Mammary epithelial cell (primary cell): ENCODE data around the gene PDZK1IP1.

Experiments used
- EZH2 ChIP-seq: IDR thresholded peaks from 2 replicates; pipeline ENCODE4 v1.6.1; 2012; ENCODE audit warnings: low read length, inconsistent platforms, borderline replicate concordance
- TF ChIP-seq, protein P1 (sequence below), 2 donors: IDR thresholded peaks in 1 of 2; conservative IDR thresholded peaks in 1 of 2; 2 replicates each; pipeline ENCODE4 v1.5.1; 2011 to 2012; ENCODE audit warnings: inconsistent platforms in 2 of 2, low read length in 2 of 2, mild to moderate bottlenecking in 2 of 2, control low read depth in 1 of 2, low read depth in 1 of 2; ENCODE audit not compliant: insufficient read depth in 1 of 2; ENCODE audit errors: extremely low read depth in 1 of 2

DNA sequence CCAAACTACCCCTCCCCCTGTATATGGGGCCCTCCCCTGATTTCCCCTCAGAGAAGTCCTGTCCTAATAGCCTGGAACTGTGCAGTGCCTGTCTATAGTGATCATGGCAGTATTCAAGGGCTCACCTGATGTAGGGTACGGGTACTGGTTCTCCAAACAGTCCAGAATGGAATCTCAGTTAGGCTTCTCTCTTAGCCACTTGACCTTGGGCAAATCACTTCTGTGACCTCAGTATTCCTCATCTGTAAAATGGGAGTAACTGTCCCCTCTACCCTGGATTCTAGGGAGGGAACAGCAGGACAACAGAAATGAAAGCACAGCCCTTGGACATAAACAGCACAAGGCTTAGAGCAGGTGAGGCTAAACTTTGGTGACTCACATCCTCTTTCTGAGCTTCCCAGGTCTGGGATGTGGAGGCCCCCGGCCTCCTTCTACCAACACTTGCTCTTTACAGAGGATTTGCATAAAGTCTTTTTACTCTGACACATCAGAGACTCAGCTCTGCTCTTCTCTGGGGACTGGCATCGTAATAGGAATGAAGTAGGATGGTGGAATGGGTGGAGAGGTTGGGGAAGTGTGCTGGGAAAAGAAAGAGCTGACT, 20.0 kb upstream of the PDZK1IP1 start:
- TF ChIP-seq, protein P1, sequence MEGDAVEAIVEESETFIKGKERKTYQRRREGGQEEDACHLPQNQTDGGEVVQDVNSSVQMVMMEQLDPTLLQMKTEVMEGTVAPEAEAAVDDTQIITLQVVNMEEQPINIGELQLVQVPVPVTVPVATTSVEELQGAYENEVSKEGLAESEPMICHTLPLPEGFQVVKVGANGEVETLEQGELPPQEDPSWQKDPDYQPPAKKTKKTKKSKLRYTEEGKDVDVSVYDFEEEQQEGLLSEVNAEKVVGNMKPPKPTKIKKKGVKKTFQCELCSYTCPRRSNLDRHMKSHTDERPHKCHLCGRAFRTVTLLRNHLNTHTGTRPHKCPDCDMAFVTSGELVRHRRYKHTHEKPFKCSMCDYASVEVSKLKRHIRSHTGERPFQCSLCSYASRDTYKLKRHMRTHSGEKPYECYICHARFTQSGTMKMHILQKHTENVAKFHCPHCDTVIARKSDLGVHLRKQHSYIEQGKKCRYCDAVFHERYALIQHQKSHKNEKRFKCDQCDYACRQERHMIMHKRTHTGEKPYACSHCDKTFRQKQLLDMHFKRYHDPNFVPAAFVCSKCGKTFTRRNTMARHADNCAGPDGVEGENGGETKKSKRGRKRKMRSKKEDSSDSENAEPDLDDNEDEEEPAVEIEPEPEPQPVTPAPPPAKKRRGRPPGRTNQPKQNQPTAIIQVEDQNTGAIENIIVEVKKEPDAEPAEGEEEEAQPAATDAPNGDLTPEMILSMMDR (conservative IDR thresholded peaks at IDR 0.05 in 1 of 2, IDR thresholded peaks at IDR 0.05 in 1 of 2; ENCODE audit: extremely low read depth in 1 of 2, insufficient read depth in 1 of 2, low read depth in 1 of 2, low read length in 2 of 2) = no peak
- TF ChIP-seq EZH2 = no peak
